Astrocyte (in vitro differentiated cells and primary cell): ENCODE results near the gene TRMT61A. TPM values are rescaled to one million over a fixed set of nuclear protein-coding genes. Genes with fewer than 3 reads are reported as not detected.

ENCODE experiments used
- DNase-seq: peaks from one replicate; pipeline ENCODE4 v3.0.0-alpha.2; 2010; ENCODE audit warnings: low read depth
- FAIRE-seq: peaks from 2 replicates; lab custom pipeline; 2011; peaks lifted over from hg19 to GRCh38; lab: Jason Lieb, UNC
- H2AFZ ChIP-seq: 2 replicates; pipeline ENCODE4 v1.6.0; 2012; ENCODE audit warnings: low read depth, low read length, inconsistent platforms
- H3K27ac ChIP-seq: 2 replicates; pipeline ENCODE4 v1.5.1; 2011; ENCODE audit warnings: low read depth, low read length, inconsistent platforms
- H3K27me3 ChIP-seq: 2 replicates; pipeline ENCODE4 v1.6.0; 2011; ENCODE audit warnings: low read length, inconsistent platforms; ENCODE audit not compliant: insufficient read depth
- H3K36me3 ChIP-seq: 2 replicates; pipeline ENCODE4 v1.5.1; 2011; ENCODE audit warnings: low read length, inconsistent platforms; ENCODE audit not compliant: insufficient read depth
- H3K4me1 ChIP-seq: 2 replicates; pipeline ENCODE4 v1.5.1; 2011; ENCODE audit warnings: low read length, inconsistent platforms; ENCODE audit not compliant: insufficient read depth
- H3K4me2 ChIP-seq: 2 replicates; pipeline ENCODE4 v1.6.0; 2012; ENCODE audit warnings: low read length, inconsistent platforms
- H3K4me3 ChIP-seq: 2 replicates; pipeline ENCODE4 v1.5.1; 2011; ENCODE audit warnings: low read depth, mild to moderate bottlenecking, low read length, inconsistent platforms; ENCODE audit not compliant: insufficient read depth
- H3K79me2 ChIP-seq: 2 replicates; pipeline ENCODE4 v1.6.0; 2012; ENCODE audit warnings: mild to moderate bottlenecking, low read length, inconsistent platforms; ENCODE audit not compliant: insufficient read depth
- H3K9ac ChIP-seq: 2 replicates; pipeline ENCODE4 v1.6.0; 2012; ENCODE audit warnings: mild to moderate bottlenecking, low read length, inconsistent platforms
- H3K9me3 ChIP-seq: 2 replicates; pipeline ENCODE4 v1.5.1; 2012; ENCODE audit warnings: low read depth, mild to moderate bottlenecking, low read length, inconsistent platforms; ENCODE audit not compliant: insufficient read depth
- H4K20me1 ChIP-seq: 2 replicates; pipeline ENCODE4 v1.6.0; 2012; ENCODE audit warnings: low read length, inconsistent platforms; ENCODE audit not compliant: insufficient read depth
- H3K27ac Mint-ChIP-seq: one replicate; pipeline ENCODE4 v1.8.0; 2021; ENCODE audit warnings: mild to moderate bottlenecking, mixed read lengths; ENCODE audit not compliant: unreplicated experiment
- H3K27me3 Mint-ChIP-seq: one replicate; pipeline ENCODE4 v1.8.0; 2021; ENCODE audit warnings: low read depth, mixed read lengths; ENCODE audit not compliant: unreplicated experiment
- H3K36me3 Mint-ChIP-seq: one replicate; pipeline ENCODE4 v1.8.0; 2021; ENCODE audit warnings: low read depth, mixed read lengths; ENCODE audit not compliant: unreplicated experiment
- H3K4me1 Mint-ChIP-seq: one replicate; pipeline ENCODE4 v1.8.0; 2021; ENCODE audit warnings: low read depth, mixed read lengths; ENCODE audit not compliant: unreplicated experiment
- H3K4me3 Mint-ChIP-seq: one replicate; pipeline ENCODE4 v1.8.0; 2021; ENCODE audit warnings: mild to moderate bottlenecking, moderate library complexity, mixed read lengths; ENCODE audit not compliant: unreplicated experiment
- H3K9me3 Mint-ChIP-seq: one replicate; pipeline ENCODE4 v1.8.0; 2021; ENCODE audit warnings: mild to moderate bottlenecking, mixed read lengths; ENCODE audit not compliant: unreplicated experiment
- EZH2 ChIP-seq: IDR thresholded peaks from 2 replicates; pipeline ENCODE4 v1.6.1; 2012; ENCODE audit warnings: mild to moderate bottlenecking, low read length, inconsistent platforms; ENCODE audit not compliant: insufficient read depth
- total RNA-seq: library from RNA; stranded (reverse); gene quantifications from 2 replicates; pipeline ENCODE4 v1.2.1, GENCODE V29; 2021
- TF ChIP-seq, protein P1 (sequence below): IDR thresholded peaks from 2 replicates; pipeline ENCODE4 v1.5.1; 2011; ENCODE audit warnings: low read depth, mild to moderate bottlenecking, inconsistent platforms, low read length, moderate library complexity; ENCODE audit not compliant: insufficient read depth

TRMT61A gene
- total RNA-seq, 1 donor from 2014 or later, result 12.4 TPM

DNA sequence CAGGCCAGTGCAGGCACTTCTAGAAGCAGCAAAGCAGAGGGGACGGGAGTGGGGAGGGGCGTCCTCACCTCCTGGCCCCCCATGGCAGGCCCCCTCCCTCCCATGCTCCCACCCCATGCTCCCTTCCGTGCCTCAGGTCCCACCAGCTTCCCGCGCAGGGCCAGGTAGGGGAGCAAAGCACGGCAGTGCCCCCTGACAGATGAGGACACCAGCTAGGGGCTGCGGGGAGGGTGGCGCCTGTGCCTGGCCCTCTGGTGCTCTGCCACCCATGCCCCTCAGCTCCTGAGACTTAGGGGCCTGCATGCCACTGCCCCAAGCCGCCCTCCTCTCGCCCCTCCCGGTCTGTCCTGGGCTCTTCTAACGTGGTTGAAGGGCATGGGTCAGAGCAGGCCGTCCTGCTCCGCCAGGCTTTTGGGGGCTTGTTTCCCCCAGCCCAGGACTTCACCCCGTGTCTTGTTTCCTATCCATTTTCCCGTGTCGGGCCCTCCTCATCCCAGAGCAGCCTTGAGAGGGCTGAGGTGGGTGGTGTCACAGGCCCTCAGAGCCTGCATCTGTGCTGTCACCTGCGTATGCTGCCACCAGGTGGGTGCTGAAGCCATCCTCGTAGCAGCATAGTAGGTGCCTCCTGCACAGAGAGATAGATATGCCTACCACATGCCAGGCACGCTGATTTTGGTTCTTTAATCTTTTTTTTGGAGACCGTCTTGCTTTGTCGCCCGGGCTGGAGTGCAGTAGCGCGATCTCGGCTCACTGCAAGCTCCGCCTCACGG lies 10.2 kb downstream of the TRMT61A start:
- peak overlapping the region; percentile 84 for H3K27ac Mint-ChIP-seq
- H3K36me3 Mint-ChIP-seq, result peaks cover 2% of the 10 kb centered on the region

DNA sequence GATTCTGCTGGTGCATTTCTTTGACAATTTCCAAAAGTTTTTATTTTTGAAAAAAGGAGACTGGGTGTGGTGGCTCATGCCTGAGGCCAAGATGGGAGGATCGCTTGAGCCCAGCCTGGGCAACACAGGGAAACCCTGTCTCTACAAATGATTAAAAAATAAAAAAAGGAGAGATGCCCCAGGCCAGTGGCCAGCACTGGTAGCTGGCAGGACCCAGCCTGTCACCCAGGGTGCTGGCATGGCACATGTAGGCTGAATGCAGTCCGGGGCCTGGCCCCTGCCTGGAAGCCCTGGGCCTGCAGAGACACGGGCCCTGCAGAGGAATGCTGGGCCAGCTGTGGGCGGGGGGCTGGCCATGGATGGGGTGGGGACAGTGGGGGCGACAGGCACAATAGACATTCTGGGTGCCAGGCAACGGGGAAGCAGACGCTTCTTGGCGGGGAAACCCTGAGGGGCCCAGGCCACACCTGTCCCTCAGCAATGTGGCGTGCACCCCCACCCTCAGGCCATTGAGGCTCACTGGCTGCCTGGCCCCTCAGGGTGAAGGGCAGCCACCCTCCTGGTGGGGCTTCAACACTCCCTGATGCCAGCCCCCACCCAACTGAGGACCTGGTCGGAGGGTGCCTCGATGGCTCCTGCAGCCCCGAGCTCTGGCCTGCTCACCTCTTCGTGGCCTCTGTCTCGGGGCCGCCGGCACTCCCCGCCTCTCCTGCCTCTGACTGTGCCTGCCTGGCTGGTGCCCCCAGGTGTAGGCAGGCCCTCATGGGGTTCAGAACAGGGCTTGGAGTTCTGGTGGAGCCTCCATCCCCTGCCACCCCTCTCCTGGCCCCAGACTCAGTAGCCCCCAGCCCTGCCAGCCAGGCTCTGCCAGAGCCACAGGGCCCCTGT lies 12.1 kb downstream of the TRMT61A start:
- TF ChIP-seq, protein P1, sequence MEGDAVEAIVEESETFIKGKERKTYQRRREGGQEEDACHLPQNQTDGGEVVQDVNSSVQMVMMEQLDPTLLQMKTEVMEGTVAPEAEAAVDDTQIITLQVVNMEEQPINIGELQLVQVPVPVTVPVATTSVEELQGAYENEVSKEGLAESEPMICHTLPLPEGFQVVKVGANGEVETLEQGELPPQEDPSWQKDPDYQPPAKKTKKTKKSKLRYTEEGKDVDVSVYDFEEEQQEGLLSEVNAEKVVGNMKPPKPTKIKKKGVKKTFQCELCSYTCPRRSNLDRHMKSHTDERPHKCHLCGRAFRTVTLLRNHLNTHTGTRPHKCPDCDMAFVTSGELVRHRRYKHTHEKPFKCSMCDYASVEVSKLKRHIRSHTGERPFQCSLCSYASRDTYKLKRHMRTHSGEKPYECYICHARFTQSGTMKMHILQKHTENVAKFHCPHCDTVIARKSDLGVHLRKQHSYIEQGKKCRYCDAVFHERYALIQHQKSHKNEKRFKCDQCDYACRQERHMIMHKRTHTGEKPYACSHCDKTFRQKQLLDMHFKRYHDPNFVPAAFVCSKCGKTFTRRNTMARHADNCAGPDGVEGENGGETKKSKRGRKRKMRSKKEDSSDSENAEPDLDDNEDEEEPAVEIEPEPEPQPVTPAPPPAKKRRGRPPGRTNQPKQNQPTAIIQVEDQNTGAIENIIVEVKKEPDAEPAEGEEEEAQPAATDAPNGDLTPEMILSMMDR, result no peak
- TF ChIP-seq EZH2, result no peak
- Mint-ChIP-seq H3K36me3 (peaks cover 2% of the 10 kb centered on the region), H3K4me1 (peaks cover 7% of the 10 kb centered on the region), H3K9me3 (no peaks in the 10 kb centered on the region), H3K27me3 (no peaks in the 10 kb centered on the region), H3K27ac (peak overlapping the region; percentile 84), H3K4me3 (peak overlapping the region; percentile 57)
- Histone ChIP-seq H3K9ac (peak overlapping the region; percentile 68), H3K4me3 (no peak overlapping the region), H3K4me2 (peak overlapping the region; percentile 84), H2AFZ (peak overlapping the region; percentile 50), H3K4me1 (peaks cover 28% of the 10 kb centered on the region), H3K36me3 (no peaks in the 10 kb centered on the region), H3K27me3 (no peaks in the 10 kb centered on the region), H3K27ac (peak overlapping the region; percentile 74), H4K20me1 (peaks cover 4% of the 10 kb centered on the region), H3K9me3 (no peaks in the 10 kb centered on the region), H3K79me2 (no peaks in the 10 kb centered on the region)
- FAIRE-seq, result no peak
- no peak for DNase-seq

More for the DNA sequence above, 10.2 kb downstream of the TRMT61A start:
- Histone ChIP-seq H3K36me3 (no peaks in the 10 kb centered on the region), H3K4me3 (no peak overlapping the region), H3K79me2 (no peaks in the 10 kb centered on the region), H3K9me3 (no peaks in the 10 kb centered on the region), H4K20me1 (peaks cover 16% of the 10 kb centered on the region), H3K4me1 (peaks cover 28% of the 10 kb centered on the region), H3K27me3 (no peaks in the 10 kb centered on the region), H3K27ac (no peak overlapping the region), H2AFZ (no peak overlapping the region), H3K4me2 (no peak overlapping the region), H3K9ac (no peak overlapping the region)
- Mint-ChIP-seq H3K4me1 (peaks cover 7% of the 10 kb centered on the region), H3K27me3 (no peaks in the 10 kb centered on the region), H3K4me3 (no peak overlapping the region), H3K9me3 (no peaks in the 10 kb centered on the region)
- TF ChIP-seq EZH2, result no peak
- TF ChIP-seq, protein P1, result no peak
- FAIRE-seq, result no peak
- no peak for DNase-seq
